ENCODE measurements around the gene EIF4G3.
"Not testable (repeated sequence)": the region's sequence is repeated elsewhere in the genome, so short reads cannot be mapped to it uniquely, and the experiment has no call there.

Gene EIF4G3

DNA sequence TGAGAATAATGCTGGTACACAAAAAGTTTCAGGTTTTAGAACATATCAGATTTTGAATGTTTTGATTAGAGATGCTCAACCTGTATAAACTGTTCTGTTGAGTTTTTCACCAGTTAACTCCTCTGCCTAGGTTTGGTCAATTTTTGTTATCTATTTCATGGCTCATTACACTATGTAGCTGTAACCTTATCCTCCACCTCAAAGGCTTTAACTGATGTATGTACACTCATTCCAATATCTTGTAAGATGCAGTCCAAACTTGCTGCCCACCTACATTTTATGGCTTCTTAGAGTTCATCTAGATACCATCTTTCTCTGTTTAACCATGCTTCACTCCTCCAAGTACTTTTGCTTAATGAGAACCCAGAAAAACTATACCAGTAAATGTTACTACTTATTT lies 107.8 kb downstream of the EIF4G3 start:
- no peak for DNase-seq (ENCODE audit: low read depth, low spot score)

DNA sequence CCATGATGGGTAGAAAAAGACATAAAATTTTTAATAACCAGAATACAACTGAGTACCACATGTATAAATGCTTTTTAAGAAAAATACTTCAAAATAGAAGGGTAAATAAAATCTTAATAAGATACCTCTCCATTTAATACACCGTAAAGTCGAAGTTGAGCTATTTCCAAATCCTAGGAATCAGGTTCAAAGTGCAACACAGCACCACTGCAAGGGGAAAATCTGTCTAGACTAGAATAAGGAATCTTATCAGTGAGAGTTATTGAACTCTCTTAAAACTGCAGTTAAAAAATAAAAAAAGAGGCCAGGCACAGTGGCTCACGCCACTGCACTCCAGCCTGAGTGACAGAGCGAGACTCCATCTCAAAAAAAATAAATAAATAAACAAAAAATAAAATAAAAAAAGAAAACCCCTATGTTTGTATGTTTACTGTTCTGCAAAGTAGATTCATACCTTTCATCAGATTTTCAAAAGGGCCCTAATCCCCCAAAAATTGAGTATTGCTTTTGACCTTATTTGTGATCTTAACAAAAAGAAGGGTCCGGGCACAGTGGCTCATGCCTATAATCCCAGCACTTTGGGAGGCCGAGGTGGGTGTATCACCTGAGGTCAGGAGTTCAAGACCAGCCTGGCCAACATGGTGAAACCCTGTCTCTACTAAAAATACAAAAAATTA lies 109.0 kb downstream of the EIF4G3 start:
- DNase-seq (ENCODE audit: low read depth, low spot score) = no peak

DNA sequence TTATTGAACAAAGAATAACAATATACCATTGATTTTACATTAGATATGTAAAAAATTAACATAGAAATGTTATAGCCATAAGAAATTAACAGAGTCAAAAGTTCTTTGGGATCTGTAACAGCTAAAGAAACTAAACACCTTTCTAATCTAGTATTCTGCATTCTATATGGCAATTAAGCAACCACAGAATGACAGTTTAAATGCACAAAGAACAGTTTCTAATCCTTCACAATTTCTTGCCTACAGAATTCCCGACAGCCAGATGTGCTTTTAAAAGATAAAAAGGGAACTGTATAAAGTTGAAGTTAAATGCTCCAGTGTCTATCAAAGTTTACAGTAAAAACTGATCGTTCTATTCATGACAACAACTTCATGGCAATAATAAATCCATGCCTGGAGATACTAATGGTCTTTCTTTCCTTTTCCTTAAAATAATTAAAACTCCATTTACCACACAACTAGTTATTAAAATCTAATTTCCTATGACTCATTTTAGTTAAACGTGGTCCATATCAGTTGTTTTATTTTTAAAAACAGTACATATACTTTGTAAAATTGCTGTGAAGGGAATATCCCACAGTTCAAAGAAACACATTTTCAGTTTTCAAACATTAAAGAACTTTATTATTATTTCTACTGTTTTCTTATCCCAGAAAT lies 110.2 kb downstream of the EIF4G3 start:
- DNase-seq (ENCODE audit: low read depth, low spot score) = no peak

DNA sequence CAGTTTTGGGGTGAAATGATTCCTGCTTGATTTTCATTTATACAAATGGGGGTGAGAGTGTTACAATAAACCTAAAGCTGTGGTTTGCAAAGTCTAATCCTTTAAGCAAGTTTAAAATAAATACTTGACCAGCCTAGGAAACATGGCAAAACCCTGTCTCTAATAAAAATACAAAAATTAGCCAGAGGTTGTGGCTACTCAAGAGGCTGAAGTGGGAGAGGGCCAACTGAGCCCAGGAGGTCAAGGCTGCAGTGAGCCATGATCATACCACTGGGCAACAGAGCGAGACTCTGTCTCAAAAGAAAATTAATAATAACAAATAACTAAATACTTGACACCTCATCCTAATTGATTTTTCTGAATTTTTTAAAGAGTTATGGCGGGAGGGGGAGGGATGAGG lies 110.8 kb downstream of the EIF4G3 start:
- no peak for DNase-seq (ENCODE audit: low read depth, low spot score)

DNA sequence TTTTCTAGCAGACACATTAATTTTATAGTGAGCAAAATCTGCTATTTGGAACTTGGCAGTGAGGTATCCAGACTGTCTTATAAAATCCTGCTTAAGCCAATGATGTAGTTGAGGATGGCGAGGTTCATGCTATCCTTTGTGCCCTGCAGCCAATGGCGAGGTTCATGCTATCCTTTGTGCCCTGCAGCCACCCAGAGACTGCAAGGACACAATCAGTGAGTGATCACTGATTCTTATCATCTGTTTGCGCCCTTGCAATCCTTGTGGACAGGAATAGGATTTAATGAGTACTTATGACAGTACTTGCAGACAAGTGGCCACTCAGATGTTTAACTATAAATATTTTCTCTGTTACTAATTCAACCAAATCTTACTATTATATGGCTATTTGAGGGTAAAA lies 112.6 kb downstream of the EIF4G3 start:
- DNase-seq (ENCODE audit: low read depth, low spot score) = no peak

DNA sequence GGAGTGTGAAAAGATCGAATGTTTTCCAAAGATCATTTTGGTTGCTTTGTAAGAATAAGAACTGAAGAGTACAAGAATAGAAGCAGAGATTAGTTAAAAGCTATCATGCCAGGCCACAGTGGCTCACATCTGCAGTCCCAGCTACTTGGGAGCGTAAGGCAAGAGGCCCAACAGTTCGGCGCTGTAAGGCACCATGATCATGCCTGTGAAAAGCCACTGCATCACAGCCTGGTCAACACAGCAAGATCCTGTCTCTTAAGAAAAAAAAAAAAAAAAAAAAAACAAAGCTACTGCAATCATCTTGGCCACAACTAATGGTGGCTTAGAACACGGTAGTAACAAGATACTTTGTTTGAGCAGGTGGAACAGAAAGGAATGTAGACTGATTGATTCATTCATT lies 116.2 kb downstream of the EIF4G3 start:
- no peak for DNase-seq (ENCODE audit: low read depth, low spot score)

DNA sequence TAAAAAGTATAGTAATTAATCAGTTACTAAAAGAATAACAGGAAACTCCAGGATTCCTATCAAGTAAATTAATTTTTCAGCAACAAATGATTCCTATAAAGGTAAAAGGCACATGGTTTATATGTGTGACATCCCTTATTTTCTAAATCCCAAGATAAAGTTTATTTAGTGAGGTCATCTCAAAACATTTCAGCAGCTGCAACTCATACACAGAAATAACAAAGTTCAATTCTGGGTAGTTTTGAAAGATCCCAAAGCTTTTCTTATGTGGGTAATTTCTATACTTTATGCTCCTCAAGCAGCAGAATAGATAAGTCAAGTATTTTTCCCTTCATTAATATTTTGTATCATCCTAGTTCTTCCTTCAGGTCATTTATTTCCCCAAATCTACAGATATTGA lies 117.7 kb downstream of the EIF4G3 start:
- no peak for DNase-seq (ENCODE audit: low read depth, low spot score)

DNA sequence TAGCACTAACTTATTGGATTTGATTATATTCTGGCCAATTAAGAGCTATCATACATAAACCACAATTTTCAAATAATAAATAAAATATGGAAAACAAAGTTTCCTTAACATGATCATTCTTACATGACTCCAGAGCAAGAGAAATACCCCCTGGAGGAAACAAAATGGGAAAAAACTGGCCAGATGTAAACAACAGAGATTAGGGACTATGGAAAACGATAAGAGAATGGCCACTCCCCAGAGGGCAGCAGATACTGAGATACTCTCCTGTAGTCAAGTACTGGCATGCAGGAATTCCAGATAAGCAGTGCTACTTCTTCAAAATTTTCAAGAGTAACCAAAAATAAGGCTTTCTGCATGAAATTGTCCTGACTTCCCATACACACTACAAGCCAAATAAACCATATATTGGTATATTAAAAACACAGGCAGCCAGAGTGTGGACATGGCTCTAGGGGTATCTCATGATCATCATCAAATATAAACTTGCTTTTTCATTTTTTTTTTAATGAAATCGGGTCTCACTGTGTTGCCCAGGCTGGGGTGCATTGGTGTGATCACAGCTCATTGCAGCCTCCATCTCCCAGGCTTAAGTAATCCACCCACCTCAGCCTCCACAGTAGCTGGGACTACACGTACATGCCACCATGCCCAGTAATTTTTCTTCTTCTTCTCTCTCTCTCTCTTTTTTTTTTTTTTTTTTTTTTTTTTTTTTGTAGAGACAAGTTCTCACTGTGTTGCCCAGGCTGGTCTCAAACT lies 118.5 kb downstream of the EIF4G3 start:
- no peak for DNase-seq (ENCODE audit: low read depth, low spot score)

DNA sequence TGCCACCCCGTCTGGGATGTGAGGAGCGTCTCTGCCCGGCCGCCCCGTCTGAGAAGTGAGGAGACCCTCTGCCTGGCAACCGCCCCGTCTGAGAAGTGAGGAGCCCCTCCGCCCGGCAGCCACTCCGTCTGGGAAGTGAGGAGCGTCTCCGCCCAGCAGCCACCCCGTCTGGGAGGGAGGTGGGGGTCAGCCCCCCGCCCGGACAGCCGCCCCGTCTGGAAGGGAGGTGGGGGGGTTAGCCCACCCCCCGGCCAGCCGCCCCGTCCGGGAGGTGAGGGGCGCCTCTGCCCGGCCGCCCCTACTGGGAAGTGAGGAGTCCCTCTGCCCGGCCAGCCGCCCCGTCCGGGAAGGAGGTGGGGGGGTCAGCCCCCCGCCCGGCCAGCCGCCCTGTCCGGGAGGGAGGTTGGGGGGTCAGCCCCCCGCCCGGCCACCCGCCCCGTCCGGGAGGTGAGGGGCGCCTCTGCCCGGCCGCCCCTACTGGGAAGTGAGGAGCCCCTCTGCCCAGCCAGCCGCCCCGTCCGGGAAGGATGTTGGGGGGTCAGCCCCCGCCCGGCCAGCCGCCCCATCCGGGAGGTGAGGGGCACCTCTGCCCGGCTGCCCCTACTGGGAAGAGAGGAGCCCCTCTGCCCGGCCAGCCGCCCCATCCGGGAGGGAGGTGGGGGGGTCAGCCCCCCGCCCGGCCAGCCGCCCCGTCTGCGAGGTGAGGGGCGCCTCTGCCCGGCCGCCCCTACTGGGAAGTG lies 123.3 kb downstream of the EIF4G3 start:
- not testable (repeated sequence) for DNase-seq (ENCODE audit: low read depth, low spot score)

DNA sequence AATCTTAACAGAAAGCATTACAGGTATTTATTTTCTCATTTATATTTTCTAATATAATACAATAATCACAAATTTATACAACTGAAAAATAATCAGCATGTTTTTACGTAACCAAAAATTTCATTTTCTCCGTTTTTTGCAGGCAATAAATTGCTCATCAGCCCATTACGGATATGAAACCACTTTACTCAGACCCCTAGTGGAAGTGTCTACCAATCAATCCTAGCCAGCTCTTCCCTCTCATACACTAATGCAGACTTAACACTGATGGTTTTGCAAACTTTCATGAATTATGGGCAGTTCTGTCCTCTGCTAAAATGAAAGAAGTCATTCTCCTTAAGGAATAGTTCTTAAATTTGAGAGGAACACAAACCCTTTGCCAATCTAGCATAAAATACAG lies 124.7 kb downstream of the EIF4G3 start:
- DNase-seq (ENCODE audit: low read depth, low spot score) = no peak

DNA sequence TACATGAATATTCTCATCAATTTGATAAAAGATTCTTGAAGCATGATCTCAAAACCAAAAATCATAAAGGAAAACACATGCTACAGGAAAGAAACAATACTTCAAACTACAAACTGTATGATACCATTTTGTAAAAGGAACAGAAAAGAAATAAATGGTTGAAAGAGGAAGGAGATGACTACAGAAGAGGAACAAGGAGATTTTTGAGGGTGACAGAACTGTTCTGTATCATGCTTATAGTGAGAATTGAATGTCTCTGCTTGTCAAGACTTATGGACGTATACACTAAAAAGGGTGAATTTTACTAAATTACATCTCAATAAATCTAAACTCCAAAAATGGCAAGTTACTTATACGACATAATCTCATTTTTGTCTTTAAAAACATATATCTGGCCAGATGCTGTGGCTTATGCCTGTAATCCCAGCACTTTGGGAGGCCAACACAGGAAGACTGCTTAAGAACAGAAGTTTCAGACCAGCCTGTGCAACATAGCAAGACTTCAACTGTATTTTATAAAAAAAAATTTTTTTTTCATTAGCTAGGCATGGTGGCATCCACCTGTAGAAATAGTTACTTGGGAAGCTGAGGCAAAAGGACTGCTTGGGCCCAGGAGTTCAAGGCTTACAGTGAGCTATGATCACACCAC lies 125.4 kb downstream of the EIF4G3 start:
- DNase-seq (ENCODE audit: low read depth, low spot score) = no peak

DNA sequence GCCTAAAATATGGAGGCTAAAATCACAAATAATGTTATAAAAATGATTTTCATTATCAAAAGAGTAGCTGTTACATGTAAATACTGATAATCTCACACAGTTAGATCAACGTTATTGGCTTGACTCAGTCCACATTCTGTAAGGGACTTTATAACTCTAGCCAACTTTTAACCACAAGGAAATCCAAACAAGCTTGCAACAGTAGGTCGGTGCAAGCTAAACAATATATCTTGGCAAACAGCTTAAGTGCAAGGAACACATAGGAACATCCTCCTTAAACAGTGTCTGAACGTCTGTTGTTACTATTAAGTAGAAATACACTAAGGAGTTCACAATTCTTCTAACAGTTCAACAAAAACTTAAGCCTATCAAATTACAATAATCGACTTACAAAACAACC lies 126.7 kb downstream of the EIF4G3 start:
- no peak for DNase-seq (ENCODE audit: low read depth, low spot score)

DNA sequence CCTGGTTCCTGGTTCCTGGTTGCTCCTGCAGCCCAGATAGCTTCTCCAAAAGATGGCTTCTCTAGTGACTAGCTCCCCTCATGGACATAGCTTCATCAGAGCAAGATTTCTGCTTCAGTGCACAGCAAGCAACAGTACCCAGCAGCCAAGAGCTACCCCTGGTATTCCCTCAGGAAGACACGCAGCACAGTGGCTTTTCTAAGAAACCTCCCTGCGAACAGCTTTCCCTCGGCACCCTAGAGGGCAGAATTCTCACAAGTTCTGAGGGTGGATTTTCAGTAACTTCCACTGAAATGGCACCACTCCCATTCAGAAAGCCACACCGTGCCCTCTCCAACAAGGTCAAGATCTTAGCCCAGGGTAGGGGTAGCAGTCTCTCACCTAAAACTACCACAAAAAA lies 128.2 kb downstream of the EIF4G3 start:
- no peak for DNase-seq (ENCODE audit: low read depth, low spot score)

DNA sequence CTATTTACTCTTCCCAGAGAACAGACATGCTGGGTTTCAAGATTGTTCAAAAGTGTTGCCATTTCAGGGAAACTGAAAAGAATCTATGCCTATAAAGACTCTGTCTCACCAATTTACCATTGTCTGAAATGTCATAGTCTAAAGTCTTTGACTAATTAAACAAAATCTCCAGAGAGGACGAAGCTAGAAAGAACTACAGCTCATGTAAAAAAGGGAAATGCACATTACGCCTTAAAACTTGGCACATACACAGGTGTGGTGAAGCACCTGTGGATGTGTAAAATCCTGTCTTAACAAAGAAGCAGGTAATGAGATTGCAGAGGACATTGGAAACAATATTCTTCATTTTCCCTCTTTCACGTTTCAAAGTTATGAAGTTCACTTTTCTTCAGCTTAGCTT lies 130.6 kb downstream of the EIF4G3 start:
- no peak for DNase-seq (ENCODE audit: low read depth, low spot score)

DNA sequence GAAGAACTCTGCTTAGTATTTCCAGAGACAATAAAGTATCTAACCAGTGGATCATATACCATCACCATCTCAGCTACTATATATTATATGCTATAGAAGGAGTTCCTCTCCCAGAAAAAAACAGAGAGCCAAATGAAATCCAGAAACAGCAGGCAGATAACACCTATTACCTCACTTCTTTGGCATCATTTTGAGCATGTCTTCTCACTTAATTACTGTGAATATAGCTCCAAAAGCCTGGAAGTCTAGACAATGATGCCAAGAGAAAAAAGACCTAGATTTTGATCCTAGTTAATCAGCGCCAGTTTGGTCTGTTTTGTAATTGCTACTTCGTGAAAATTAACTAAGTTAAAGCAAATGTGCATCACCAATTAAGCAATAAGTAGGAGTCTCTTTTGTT lies 131.3 kb downstream of the EIF4G3 start:
- DNase-seq (ENCODE audit: low read depth, low spot score) = no peak

DNA sequence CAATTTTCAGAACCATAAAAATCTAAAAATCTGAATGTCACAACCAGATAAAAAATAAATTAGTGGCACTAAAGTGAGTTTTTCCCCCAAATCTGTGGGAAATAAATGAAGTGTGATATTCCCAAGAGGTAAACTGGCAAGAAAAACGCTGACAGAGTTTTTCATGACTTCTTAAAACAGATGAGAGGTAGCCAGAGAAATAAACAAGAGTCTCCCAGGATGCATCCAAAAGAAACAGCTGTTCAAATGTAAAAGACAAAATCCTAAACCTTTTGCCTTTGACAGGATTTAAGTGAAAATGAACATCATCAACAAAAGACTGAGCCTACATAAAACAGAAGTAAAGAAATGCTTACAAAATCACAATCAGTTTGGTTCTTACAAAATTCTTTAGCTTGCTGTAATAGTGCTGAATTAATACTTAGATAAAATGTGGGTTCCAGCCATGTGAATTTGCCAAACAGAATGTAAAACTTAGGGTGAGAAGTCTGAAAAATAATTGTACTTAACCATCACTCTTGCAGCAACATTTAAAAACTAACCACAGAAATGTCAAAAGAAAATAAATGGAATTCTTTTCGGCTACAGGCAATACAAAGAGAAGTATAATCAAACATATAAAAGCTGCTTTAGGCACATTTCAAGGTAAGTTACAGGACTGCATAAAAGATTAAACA lies 133.6 kb downstream of the EIF4G3 start:
- no peak for DNase-seq (ENCODE audit: low read depth, low spot score)

DNA sequence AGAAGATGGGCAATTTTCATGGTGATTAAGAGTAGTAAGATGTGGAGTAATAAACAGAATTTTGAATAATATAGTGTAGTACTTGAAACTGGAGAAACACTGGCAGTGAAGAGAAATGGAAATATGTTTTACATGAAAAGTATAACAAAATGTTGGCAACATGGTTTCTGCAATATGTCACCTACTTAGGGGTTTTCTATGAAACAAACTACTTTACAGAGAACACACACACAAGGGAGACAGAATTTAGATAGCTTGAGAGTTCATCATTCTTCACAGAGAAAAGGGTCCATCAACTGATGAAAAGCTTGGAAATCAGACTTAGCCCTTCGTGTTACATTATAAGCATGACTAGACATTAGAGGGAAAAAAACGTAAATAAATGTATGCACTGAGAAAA lies 135.2 kb downstream of the EIF4G3 start:
- DNase-seq (ENCODE audit: low read depth, low spot score) = no peak

DNA sequence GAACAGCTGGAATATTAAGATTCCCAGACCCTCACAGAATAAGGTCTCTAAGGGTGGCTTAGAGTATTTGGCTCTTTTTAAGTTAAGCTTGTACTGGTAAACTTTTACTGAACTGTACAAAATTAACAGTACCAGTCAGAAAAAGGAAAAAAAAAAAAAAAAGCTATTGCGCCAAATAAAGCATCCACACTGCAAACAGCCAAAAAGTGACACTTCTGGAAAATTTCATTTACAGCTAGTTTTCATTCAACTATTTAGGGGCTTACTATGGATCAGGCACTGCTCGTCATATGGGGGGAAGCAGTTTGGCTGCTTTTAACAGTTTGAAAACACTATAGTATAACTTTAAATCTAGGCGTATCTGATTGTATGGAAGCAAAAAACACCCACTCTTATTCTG lies 139.6 kb downstream of the EIF4G3 start:
- DNase-seq (ENCODE audit: low read depth, low spot score) = no peak

DNA sequence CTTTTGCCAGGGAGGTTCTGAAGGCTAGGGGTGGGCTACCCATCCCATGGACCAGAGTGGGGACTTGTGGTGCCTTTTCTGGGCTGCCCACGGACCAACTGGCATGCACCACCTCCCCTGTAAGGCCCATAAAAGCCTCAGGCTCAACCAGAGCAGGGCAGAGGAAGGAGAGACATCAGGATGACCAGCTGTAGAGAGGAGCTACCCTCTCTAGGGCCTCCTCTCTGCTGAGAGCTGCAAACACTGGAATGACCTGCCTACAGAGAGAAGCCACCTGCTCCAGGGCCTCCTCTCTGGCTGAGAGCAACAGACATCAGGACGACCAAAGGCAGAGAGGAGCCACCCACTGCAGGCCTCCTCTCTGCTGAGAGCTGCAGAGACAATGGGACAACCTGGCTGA lies 140.9 kb downstream of the EIF4G3 start:
- DNase-seq (ENCODE audit: low read depth, low spot score) = no peak

DNA sequence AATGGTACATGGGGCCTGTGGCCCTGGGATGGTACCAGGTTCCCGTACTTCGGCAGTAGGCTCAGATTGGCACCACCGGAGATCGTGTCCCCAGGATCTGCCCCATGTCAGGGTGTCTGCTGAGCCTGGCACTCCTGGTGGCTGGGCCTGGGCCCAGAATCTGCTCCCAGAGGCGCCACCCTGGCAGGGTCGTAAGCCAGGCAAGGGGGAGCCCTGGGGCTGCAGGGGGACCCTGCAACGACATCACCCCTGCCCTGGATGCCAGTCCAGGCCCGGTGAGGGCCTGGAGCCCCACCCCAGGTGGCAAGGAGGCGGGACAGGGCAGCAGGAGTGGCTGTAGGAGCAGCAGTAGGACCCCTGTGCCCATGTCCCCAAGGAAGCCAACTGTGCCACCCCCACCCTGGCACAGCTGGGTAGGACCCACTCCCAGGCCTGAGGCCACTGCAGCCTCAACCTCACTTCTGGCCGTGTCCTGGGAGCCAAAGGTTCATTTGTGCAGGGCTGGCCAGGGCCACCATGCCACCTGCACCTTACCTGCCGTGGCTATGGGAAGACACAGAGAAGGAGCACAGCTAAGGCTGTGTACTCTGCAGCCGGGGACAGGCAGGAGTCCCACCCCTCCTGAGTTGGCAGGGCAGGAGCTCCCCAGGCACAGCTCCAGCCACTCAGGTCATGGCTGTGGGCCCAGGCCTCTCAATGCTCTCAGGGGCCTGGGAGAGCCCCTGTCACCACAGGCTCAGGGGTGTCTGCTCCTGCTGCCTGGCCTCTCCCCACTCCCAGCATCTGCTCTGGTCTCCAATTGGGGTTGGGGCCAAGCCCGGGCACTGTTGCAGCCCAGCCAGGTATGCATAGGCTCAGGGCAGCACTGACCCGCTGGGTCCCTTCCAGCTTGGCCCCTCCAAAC lies 141.7 kb downstream of the EIF4G3 start:
- DNase-seq (ENCODE audit: low read depth, low spot score) = no peak
